ENCODE results near the gene GATD1.

DNA sequence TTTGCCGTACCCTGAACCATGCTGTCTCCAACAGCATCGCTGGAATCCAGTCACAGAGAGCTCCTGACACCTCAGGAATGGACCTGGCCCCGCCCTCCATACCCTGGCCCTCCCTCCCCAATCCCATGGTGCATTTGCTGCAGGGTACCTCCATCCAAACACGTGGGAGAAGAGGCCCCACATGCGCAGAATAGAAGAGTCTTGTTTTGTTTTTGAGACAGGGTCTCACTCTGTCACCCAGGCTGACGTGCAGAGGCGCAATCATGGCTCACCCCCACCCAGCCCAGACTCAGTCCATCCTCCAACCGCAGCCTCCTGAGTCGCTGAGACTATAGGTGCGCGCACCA lies 39.1 kb upstream of the GATD1 start:
- TF ChIP-seq, protein P1, sequence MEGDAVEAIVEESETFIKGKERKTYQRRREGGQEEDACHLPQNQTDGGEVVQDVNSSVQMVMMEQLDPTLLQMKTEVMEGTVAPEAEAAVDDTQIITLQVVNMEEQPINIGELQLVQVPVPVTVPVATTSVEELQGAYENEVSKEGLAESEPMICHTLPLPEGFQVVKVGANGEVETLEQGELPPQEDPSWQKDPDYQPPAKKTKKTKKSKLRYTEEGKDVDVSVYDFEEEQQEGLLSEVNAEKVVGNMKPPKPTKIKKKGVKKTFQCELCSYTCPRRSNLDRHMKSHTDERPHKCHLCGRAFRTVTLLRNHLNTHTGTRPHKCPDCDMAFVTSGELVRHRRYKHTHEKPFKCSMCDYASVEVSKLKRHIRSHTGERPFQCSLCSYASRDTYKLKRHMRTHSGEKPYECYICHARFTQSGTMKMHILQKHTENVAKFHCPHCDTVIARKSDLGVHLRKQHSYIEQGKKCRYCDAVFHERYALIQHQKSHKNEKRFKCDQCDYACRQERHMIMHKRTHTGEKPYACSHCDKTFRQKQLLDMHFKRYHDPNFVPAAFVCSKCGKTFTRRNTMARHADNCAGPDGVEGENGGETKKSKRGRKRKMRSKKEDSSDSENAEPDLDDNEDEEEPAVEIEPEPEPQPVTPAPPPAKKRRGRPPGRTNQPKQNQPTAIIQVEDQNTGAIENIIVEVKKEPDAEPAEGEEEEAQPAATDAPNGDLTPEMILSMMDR (IDR thresholded peaks at IDR 0.05), result no peak
- no peak for TF ChIP-seq EZH2 (IDR thresholded peaks at IDR 0.05; ENCODE audit: borderline replicate concordance, insufficient read depth, low read depth, low read length, poor library complexity, severe bottlenecking)
